Kasumi-1 (cell line): ENCODE measurements around the gene ZFP91.

Source experiments
- DNase-seq, 2 experiments: peaks; one replicate each; lab custom pipeline; 2025; lab: John Stamatoyannopoulos, UW

Gene ZFP91

DNA sequence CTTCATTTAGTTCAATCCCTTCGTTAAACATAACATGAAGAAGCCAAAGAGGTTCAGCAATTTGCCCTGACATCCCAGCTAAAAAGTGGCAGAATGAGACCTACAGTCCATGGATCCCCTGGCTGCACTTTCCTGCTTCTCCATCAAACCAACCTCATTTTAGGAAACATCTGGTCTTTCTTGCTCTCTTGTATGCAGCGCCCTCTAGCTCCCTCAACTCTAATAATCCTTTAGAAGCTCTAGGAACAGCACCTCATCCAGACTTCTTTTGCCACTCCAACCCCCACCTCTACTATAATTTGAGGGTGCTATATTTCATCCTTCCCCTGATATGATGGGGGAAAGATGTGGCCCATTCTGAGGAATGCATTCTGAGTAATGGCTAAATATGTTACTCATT is 51.0 kb downstream of the ZFP91 start:
- DNase-seq = peak; percentile 82 to 93

DNA sequence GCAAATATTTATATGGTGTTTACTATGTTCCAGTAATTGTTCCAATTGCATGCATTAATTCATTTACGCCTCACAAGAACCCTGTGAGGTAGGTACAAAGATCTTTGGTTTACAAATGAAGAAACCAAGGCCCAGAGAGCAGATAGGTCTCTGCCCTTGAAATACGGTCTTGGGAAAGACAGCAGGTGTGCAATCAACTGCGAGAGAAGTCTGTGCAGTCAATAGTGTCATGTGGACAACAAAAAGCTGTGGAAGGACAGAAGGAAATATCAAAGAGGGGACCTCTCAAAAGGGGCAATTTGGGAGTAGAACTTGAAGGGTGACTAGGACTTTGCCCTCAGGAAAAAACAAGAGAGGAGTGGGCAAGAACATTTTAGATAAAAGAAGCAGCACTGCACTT is 52.5 kb downstream of the ZFP91 start:
- DNase-seq = no peak

DNA sequence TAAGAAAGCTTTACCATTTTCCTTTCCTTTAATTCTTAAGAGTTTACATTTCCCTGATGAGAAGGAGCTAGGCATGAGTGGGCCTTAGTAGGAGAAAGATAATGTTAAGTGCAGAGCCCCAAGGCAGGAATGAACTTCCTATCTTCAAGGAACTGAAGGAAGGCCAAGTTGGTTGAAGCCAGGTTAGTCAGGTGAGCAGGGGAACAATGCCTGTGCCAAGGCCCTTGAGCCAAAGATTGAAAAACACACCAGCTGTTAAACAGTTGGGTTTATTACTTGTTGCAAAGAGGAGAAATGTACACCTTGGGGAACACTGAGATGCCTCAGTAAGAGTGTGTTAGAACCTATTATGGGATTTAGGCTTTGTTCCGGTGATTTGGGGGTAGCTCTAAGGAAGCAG is 53.6 kb downstream of the ZFP91 start:
- no peak for DNase-seq

DNA sequence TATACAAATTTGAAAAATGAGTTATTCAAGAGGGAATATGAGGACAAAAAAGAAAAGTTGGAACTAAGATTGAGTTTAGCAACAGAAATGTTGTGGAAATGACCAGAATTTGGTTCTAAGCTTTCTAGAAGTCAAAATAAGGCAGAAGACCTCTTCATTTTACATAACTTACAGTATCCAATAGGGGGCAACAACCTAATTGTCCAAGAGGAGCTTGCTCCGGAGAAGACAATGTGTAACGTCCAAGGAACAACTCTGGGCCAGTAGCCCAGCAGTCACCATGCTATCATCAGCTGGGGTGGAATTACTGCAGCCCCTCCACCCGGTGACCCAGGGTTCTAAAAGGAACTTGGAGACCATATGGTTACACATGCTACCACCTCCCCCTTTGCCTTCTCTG is 57.7 kb downstream of the ZFP91 start:
- no peak for DNase-seq

DNA sequence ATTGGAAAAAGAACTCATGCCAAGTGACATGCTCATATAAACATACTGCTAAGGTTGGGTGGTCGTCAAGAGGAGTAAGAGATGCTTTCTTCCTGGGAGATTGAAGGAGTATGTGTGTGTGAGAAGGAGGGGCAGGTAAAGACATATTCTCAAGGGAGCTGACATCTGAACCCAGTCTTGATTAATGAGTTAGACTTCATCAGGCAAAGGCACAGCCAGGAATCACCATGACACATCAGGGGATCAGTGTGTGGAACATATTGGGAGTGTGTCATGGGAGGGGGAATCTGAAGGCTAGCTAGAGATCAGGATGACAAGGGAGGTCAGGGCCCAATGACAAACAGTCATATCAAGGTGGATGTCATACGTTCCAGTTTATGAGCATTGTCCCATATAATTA is 58.5 kb downstream of the ZFP91 start:
- no peak for DNase-seq

DNA sequence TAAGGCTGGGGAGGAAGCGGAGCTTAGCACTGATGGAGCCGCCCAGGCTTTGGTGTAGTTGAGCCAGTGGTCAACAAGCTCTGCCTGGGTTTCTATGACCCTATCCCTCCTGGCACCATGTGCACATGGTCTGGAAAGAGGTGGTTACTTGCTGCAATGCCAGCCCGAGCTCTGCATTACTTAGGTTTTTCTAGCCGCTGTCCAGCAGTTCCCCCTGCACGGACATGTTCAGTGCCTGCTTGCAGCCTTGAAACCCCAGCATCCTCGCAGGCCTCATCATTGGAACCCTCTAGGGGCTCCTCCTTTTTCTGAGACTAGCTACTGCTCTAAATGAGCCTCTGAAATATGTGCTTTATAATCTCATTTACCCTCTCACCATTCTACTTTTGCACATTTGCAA is 60.2 kb downstream of the ZFP91 start:
- no peak for DNase-seq

DNA sequence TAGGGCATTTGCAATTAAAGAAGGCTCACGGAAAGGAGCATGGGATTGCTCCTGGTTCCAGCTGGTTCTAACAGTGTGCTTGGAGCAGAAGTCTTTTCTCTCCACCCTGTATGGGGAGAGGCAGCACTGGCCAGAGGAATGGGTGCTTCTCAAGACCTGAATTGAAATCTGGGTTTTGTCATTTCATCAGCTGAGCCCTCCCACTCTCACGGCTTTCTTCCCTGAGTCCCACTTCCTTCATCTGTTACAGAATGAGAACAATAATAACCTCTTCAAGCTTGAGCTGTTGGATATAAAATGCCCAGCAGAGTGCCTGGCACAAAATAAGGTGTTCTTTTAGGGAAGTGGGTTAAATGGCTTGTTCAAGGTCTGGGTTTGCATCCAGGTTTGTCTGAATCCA is 60.8 kb downstream of the ZFP91 start:
- no peak for DNase-seq

DNA sequence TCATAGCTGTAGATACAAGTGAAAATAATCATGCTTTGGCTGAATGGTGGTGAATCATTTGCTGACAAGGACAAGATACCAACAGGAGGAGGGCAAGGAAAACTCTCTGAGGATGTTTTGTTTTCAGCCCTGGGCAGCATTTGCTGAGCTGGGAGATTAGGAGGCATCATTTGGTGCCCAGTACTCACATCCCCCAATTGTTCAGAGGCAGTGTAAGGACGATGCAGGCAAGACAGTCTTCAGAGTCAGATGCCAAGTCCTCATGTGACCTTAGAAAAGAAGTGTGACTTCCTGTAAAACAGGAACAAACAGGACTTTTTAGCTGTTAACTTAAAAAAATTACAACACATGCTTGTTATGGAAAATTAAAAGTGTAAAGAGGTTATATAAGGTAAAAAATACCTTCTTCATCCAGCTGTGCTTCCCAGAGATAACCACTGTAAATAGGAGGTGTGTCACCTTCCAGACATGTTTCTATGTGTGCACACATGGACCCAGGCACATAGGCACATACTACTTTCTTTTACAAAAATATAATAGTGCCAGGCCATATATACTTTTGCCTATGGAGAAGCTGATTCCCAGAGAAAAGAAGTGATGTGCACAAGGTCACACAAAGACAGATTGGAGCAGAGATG is 61.6 kb downstream of the ZFP91 start:
- DNase-seq = peak in 1 of 2 experiments; percentile 8

DNA sequence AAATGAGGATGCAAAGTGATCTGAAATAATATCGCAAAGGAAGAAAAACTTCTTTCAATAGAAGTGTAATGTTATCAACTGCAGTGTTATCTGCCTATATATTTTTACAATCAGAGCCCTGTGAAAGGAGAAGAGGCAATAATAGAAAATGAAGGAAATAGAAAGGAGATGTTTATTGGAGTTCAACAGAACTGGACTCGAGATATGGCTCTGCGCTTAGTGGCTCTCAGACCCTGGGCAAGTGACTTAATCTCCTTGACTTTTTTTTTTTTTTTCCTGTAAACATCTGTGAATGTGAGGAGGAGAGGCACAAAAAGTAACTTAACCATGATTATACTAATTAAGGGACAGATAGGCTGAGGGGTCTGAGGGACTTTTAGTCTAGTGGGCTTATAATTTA is 62.5 kb downstream of the ZFP91 start:
- no peak for DNase-seq

DNA sequence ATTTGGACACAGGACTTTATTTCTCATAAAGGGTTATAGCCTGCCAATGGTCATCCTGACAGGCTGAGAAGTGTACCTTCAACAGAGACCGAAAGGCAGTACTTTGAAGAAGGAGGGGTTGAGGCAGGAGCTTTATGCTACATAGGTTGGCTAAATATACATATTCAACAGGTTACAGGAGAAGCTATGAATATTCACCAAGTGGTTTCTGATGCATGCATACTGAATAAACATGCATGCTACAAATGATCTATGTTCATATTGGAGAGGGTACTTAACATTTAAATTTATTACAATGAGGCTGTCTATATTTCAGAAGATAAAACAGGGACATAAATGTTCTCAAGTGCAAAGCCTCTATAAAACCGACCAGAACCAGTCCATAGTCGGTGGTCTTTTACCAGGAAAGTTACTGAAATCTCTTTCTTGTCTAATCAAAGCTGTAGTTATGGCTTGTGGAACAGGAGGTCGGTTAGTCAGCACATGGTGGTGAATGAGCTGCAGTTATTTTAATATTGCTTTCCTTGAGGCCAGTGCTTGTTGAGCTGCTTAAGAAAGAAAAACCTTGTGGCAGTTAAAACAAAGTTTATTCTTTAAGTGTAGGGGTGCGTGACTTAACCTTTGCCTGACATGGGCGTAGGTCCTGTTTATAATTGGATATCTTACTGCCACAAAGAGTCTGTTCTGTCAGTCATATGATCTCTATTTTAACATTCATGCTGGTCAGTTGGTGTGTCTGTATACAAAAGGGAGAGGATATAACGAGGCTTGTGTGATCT is 63.1 kb downstream of the ZFP91 start:
- DNase-seq = no peak

DNA sequence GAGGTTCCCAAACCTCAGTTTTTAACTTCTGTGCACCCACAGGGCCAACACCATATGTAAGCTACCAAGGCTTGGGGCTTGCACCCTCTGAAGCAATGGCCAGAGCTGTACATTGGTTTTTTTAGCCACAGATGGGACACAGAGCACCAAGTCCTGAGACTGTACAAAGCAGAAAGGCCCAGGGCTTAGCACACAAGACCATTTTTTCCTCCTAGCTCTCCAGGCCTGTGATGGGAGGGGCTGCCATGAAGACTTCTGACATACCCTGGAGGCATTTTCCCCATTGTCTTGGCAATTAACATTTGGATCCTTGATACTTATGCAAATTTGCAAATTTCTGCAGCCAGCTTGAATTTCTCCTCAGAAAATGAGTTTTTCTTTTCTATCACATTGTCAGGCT is 67.0 kb downstream of the ZFP91 start:
- DNase-seq = no peak

DNA sequence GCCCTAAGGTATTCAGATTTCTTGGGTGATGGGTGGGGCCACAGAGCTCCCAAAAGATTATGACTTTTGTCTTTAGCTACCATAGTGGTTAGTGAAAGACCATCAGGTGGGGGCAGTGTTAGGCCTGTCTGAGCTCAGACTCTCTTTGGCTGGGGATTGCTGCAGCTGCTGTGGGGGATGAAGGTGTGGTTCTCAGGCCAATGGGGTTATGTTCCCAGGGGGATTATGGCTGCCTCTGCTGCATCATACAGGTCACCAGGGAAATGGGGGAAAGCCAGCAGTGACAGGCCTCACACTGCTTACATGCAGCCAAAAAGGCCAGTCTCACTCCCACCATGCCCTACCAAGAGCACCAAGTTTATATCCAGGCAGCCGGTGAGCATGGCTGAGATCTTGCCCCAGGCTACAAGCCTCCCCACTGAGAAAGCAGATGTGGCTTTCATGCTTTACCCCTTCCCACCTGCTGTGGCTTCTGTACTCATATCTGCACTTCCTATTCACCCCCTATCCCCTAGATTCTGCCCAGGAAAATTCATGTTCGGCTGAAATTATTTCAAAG is 68.4 kb downstream of the ZFP91 start:
- DNase-seq = no peak

DNA sequence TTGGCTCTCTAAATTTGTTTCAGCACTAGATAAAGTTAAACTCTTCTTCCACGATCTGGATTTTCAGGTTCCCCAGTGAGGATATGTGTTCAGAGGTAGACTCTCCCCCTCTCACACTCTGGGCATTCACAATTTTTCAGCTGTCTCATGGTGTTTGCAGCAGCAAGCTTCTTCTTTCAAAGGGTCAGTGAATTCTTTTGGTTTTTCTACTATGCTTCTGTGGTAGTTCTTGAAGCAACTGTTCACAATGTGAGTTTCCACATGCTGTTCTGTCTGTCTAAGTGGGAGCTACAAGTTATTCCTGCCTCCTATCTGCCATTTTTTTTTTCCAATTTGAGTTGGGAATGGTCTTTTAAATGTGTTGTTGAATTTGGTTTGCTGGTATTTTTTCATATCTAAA is 69.0 kb downstream of the ZFP91 start:
- DNase-seq = no peak

DNA sequence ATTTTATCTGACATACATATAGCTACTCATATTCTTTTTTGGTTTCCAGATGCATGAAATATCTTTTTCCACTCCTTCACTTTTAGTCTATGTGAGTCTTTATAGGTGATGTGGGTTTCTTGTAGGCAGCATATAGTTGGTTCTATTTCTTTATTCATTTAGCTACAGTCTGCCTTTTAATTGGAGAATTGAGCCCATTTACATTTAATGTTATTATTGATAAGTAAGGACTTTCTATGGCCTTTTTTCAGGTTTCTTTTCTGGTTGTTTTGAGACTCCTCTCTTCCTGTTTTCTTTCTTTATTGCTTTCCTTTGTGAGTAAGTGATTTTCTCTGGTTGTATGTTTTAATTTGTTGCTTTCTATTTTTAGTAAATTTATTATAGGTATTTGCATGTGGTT is 70.8 kb downstream of the ZFP91 start:
- DNase-seq = no peak

DNA sequence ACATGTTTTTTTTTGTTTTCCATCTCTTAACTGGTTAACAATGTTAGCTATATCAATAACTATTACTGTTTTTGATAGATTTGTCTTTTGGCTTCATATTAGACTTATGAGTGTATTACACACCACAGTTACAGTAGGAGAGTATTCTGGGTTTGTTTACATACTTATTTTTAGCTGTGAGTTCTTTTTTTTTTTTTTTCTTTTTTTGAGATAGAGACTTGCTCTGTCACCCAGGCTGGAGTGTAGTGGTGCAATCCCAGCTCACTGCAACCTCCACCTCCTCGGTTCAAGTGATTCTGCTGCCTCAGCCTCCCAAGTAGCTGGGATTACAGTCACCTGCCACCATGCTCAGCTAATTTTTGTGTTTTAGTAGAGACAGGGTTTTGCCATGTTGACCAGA is 71.6 kb downstream of the ZFP91 start:
- no peak for DNase-seq

DNA sequence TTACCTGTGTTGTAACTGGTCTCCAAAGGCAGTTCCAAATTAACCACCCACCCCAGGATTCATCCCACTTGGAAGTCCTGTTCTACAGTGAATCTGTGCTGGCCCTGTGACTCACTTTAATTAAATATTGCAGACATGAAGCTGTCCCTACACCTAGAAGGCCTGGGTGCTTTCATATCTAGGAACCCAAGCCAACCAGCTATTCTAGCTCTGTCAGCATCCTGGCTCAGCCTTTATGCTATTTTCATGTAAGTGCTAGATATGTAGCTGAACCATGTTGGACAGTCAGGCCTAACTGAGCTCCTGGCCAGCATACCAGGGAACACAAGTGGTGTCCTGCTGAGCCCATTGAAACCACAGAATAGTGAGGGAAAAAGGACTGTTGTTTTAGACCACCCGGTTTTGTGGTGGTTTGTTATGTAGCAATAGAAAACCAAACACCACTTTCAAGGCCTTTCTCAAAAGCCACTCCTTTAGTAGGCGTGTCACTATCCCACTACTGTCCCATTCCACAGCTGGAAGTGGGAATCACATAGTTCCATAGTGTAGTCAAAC is 73.9 kb downstream of the ZFP91 start:
- DNase-seq = no peak

DNA sequence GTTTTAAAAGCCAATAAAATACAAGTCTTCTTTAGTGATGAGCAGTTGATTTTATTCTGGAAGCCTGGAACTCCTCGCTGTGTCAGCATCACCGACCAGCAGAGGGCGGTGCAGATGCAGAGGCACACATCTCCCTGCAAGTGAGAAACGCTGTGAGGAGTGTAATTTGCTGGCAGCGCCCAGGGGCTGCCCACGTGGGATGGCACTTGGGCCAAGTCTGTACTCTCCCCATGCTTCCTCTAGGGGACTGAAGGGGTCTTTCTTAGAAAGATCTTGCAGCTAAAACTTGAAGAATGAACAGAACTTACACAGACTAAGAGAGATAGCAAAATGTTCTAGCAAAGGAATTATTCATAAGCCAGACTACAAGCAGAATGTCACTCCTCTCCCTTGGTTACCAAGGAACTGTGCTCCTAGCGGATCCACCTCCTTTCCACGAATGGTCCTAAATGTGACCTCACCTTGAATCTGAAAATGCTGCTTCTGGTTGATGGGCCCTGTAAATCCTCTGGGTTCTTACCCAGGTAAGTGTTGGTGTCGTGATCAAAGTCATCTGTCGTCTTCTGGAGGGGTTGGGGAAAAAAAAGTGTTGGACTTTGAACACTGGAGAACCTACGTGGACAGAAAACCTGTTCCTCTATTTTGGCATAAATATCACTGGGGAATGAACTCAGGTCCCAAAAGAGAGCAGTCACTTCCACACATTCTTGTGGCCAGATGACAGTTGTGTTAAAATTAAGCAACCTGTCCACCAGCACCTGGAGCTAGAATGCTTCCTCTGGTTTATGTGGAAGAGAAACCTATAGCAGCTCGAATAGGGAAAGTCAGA is 75.4 kb downstream of the ZFP91 start:
- DNase-seq = peak; percentile 89 to 90

DNA sequence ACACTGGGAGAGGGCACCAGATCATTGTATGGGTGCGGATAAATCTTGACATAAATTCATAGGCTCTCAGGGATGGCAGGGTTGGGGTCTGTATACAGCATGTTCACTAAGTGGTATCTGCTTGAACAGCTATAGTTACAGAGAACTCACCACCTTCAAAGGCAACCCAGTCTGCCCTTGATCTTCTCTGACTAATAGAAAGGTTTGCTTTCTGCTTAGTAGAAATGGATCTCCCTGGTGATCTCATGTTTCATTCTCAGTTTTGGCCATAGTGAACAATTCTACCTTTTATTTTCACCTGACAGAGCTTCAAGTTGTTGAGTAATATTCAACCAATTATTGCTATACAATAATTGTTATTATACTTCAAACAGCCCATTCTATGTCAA is 76.0 kb downstream of the ZFP91 start:
- no peak for DNase-seq

DNA sequence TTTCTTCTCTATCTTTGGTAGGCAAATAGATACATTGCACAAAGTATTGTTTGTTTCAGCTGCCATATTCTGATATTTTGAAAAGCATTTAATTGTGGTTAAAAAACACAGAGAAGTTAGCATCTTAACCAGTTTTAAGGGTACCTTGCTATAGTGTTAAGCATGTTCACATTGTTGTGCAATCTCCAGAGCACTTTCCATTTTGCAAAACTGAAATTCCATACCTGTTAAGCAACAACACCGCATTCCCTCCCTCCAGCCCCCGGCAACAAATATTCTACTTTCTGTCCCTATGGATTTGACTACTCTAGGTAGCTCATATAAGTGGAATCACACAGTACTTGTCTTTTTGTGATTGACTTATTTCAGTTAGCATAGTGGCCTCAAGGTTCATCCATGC is 77.5 kb downstream of the ZFP91 start:
- DNase-seq = no peak

DNA sequence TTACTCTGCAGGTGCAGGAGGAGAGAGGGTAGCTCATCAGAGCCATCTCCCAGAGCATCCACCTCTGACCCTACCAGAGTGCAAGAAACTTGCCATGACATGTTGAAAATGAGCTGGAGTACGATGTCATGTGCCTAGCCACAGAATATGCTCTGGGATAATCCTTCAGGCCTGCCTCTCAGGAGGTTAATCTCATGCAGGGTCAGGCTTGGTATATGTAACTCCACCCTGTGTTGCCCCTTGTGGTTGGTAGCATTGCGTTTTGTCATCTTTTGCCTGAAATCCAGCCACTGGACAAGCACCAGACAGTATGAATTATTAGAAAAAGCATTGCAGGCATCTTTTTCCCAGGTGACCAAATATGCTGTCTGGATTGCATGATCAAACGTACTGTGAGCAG is 79.8 kb downstream of the ZFP91 start:
- no peak for DNase-seq

DNA sequence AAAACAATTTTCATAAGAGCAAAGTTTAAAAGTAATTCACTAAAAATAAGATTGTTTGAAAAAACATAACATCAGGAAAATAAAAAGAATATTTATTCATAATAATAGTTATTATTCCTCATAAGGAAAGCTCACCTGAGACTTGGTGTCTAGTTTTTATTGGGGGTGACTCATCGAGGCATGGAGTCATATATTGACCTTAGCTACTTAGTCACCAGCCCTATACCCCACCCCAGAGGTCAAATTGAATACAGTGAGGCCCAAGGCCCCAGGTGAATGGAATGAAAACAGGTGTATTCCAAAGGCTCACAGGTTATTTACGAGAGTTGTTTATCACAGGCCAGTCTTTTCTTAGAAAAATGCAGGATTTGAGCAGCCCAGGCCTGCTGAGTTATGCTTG is 80.5 kb downstream of the ZFP91 start:
- DNase-seq = no peak

DNA sequence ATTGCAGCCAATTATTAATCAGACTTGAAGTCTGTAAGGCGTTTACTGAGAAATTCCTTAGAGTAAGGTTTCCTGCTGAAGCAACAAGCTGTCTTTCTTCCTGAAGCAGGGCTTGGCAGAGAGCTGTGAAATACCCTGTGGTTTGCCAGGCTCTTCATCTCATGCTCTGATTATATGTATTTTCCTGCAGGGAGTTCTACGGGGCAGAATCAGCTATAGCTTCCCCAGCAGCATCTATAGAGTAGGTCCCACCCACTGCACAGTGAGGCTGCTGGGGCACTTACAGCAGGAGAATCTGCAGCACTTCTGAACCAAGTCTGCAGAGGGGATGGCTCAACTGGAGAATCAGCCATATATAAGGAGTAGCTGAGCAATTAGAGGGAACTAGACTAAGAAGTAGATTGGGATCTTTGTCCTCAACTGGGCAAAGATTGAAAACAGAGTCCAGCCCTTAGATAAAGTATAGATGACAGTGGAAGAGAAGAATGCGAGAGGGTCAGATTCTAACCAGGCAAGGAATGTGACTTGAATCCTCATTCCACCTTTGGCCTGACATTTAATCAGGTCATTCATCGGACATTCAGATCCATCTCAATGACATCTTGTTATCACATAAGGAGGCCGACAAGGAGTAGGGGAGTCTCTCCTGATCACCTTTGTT is 81.2 kb downstream of the ZFP91 start:
- DNase-seq = no peak
